Stimulated activated CD4-positive, alpha-beta T cell treated with anti-CD3 and anti-CD28 coated beads, Interleukin-1b, Interleukin-23, amount 100 ng/mL, for 4 hours (primary cell): ENCODE data around the gene OR51V1.

ENCODE experiments used
- DNase-seq, 2 donors: peaks; one replicate each; pipeline ENCODE4 v3.0.0-alpha.2; 2020; ENCODE audit warnings: low read depth in 2 of 2

The OR51V1 gene

GRCh38 chr11:5231111-5231510 lies 30.6 kb upstream of the OR51V1 start:
- DNase-seq: no peak

GRCh38 chr11:5230266-5230665 lies 29.8 kb upstream of the OR51V1 start:
- no peak for DNase-seq

GRCh38 chr11:5229796-5230195 lies 29.3 kb upstream of the OR51V1 start:
- DNase-seq: no peak

- DNase-seq: no peak
Observed at GRCh38 chr11:5229356-5229755, 28.9 kb upstream of the OR51V1 start.

GRCh38 chr11:5228124-5228523 lies 27.6 kb upstream of the OR51V1 start:
- DNase-seq: no peak

GRCh38 chr11:5227681-5228080 lies 27.2 kb upstream of the OR51V1 start:
- no peak for DNase-seq

GRCh38 chr11:5226732-5227310 lies 26.3 kb upstream of the OR51V1 start, which contains the start of gene HBB:
HBB (minus strand) TSS chr11:5227071; CDS start chr11:5227021, 50 bp downstream.
- DNase-seq: no peak

GRCh38 chr11:5225480-5225871 lies 25.0 kb upstream of the OR51V1 start:
- no peak for DNase-seq

GRCh38 chr11:5224538-5225479 lies 24.3 kb upstream of the OR51V1 start:
- DNase-seq: no peak

- no peak for DNase-seq
Observed at GRCh38 chr11:5223686-5224085, 23.2 kb upstream of the OR51V1 start.

GRCh38 chr11:5223146-5223545 lies 22.7 kb upstream of the OR51V1 start:
- DNase-seq: no peak

- no peak for DNase-seq
Observed at GRCh38 chr11:5210376-5210885, 9.9 kb upstream of the OR51V1 start.

- no peak for DNase-seq
Observed at GRCh38 chr11:5204787-5205186, 4.3 kb upstream of the OR51V1 start.

- DNase-seq: no peak
Observed at GRCh38 chr11:5203366-5203765, 2.9 kb upstream of the OR51V1 start.

GRCh38 chr11:5198285-5198684 lies 2.2 kb downstream of the OR51V1 start:
- no peak for DNase-seq

- no peak for DNase-seq
Observed at GRCh38 chr11:5197536-5197935, 2.9 kb downstream of the OR51V1 start.

GRCh38 chr11:5196731-5197130 lies 3.8 kb downstream of the OR51V1 start:
- DNase-seq: no peak

- no peak for DNase-seq
Observed at GRCh38 chr11:5196067-5196466, 4.4 kb downstream of the OR51V1 start.

GRCh38 chr11:5192738-5193137 lies 7.7 kb downstream of the OR51V1 start:
- DNase-seq: no peak

GRCh38 chr11:5188201-5188600 lies 12.3 kb downstream of the OR51V1 start:
- DNase-seq: no peak

GRCh38 chr11:5178046-5178837 lies 22.2 kb downstream of the OR51V1 start:
- no peak for DNase-seq

- DNase-seq: no peak
Observed at GRCh38 chr11:5174934-5175333, 25.5 kb downstream of the OR51V1 start.
